ENCODE data around the gene KPNB1.

GRCh38 chr17:47727704-47728036, 78.0 kb downstream of the KPNB1 start:
- TF ChIP-seq CTCF (optimal IDR thresholded peaks at IDR 0.05 in 1 of 3, IDR thresholded peaks at IDR 0.05 in 1 of 3, conservative IDR thresholded peaks at IDR 0.05 in 1 of 3; ENCODE audit: extremely low read depth in 1 of 3, insufficient read depth in 2 of 3, low read length in 3 of 3) = no peak
- no peak for TF ChIP-seq EZH2 (IDR thresholded peaks at IDR 0.05; ENCODE audit: low read length)

Data from keratinocyte (primary cell).